H9 (cell line): ENCODE results near the gene ACADM. TPM values are rescaled to one million over a fixed set of nuclear protein-coding genes. Genes with fewer than 3 reads are reported as not detected.

Source experiments
- DNase-seq: peaks from one replicate; pipeline ENCODE4 v3.0.0-alpha.2; 2017
- H2AFZ ChIP-seq: one replicate; pipeline ENCODE4 v1.6.1; 2013; ENCODE audit warnings: mild to moderate bottlenecking, low read length, control low read depth, moderate library complexity
- H2AK5ac ChIP-seq: 2 replicates; pipeline ENCODE4 v1.6.1; 2013; ENCODE audit warnings: low read length, control low read depth, mixed read lengths; ENCODE audit not compliant: insufficient read length
- H2BK120ac ChIP-seq: one replicate; pipeline ENCODE4 v1.6.1; 2013; ENCODE audit warnings: low read depth, mild to moderate bottlenecking, low read length, control low read depth, inconsistent platforms; ENCODE audit not compliant: poor library complexity, severe bottlenecking
- H2BK12ac ChIP-seq: 2 replicates; pipeline ENCODE4 v1.6.1; 2013; ENCODE audit warnings: low read length, control low read depth, mixed read lengths, low read depth; ENCODE audit not compliant: insufficient read length
- H2BK15ac ChIP-seq: 2 replicates; pipeline ENCODE4 v1.6.1; 2013; ENCODE audit warnings: low read depth, low read length, control low read depth
- H2BK20ac ChIP-seq: one replicate; pipeline ENCODE4 v1.6.1; 2013; ENCODE audit warnings: low read depth, mild to moderate bottlenecking, low read length, control low read depth, inconsistent platforms; ENCODE audit not compliant: poor library complexity, severe bottlenecking
- H2BK5ac ChIP-seq: 2 replicates; pipeline ENCODE4 v1.6.1; 2013; ENCODE audit warnings: low read length, control low read depth, mixed read lengths; ENCODE audit not compliant: insufficient read length
- H3K14ac ChIP-seq: 2 replicates; pipeline ENCODE4 v1.6.1; 2013; ENCODE audit warnings: low read length, control low read depth; ENCODE audit not compliant: insufficient read depth
- H3K18ac ChIP-seq: 2 replicates; pipeline ENCODE4 v1.6.1; 2013; ENCODE audit warnings: low read depth, mild to moderate bottlenecking, mixed read lengths, low read length, control low read depth; ENCODE audit not compliant: insufficient read length
- H3K23ac ChIP-seq: 2 replicates; pipeline ENCODE4 v1.6.1; 2013; ENCODE audit warnings: low read length, control low read depth, mixed read lengths, low read depth; ENCODE audit not compliant: insufficient read length
- H3K23me2 ChIP-seq: 2 replicates; pipeline ENCODE4 v1.6.1; 2013; ENCODE audit warnings: low read depth, mild to moderate bottlenecking, mixed read lengths, low read length, control low read depth; ENCODE audit not compliant: insufficient read length, poor library complexity, severe bottlenecking
- H3K27ac ChIP-seq: 2 replicates; pipeline ENCODE4 v1.5.1; 2013; ENCODE audit warnings: low read length, control low read depth, mixed read lengths, low read depth; ENCODE audit not compliant: insufficient read length
- H3K27me3 ChIP-seq: 2 replicates; pipeline ENCODE4 v1.6.1; 2013; ENCODE audit warnings: low read length, control low read depth, inconsistent platforms; ENCODE audit not compliant: insufficient read depth
- H3K4ac ChIP-seq: 2 replicates; pipeline ENCODE4 v1.6.1; 2013; ENCODE audit warnings: low read depth, mild to moderate bottlenecking, control low read depth, inconsistent platforms, low read length, moderate library complexity
- H3K4me1 ChIP-seq: 2 replicates; pipeline ENCODE4 v1.6.1; 2013; ENCODE audit warnings: low read length, control low read depth, inconsistent platforms; ENCODE audit not compliant: insufficient read depth
- H3K4me2 ChIP-seq: 2 replicates; pipeline ENCODE4 v1.6.1; 2013; ENCODE audit warnings: low read length, control low read depth, mixed read lengths; ENCODE audit not compliant: insufficient read length, insufficient read depth
- H3K56ac ChIP-seq: 2 replicates; pipeline ENCODE4 v1.6.1; 2013; ENCODE audit warnings: low read depth, mild to moderate bottlenecking, mixed read lengths, low read length, control low read depth; ENCODE audit not compliant: insufficient read length
- H3K79me1 ChIP-seq: 2 replicates; pipeline ENCODE4 v1.6.1; 2013; ENCODE audit warnings: low read depth, mild to moderate bottlenecking, moderate library complexity, low read length, control low read depth, inconsistent platforms; ENCODE audit not compliant: insufficient read depth, poor library complexity, severe bottlenecking
- H3K79me2 ChIP-seq: 2 replicates; pipeline ENCODE4 v1.6.1; 2013; ENCODE audit warnings: low read length, control low read depth, inconsistent platforms; ENCODE audit not compliant: insufficient read depth
- H3K9ac ChIP-seq: 2 replicates; pipeline ENCODE4 v1.6.1; 2013; ENCODE audit warnings: low read length, control low read depth, mixed read lengths; ENCODE audit not compliant: insufficient read length; ENCODE audit errors: extremely low read depth
- H3K9me3 ChIP-seq: one replicate; pipeline ENCODE4 v1.6.1; 2013; ENCODE audit warnings: low read depth, low read length, inconsistent platforms; ENCODE audit not compliant: control insufficient read depth
- H3T11ph ChIP-seq: one replicate; pipeline ENCODE4 v1.6.1; 2013; ENCODE audit warnings: mild to moderate bottlenecking, low read length, control low read depth, inconsistent platforms
- H4K20me1 ChIP-seq: one replicate; pipeline ENCODE4 v1.6.1; 2013; ENCODE audit not compliant: control insufficient read depth, insufficient read length, insufficient read depth
- H4K5ac ChIP-seq: 2 replicates; pipeline ENCODE4 v1.6.1; 2013; ENCODE audit warnings: low read depth, mild to moderate bottlenecking, mixed read lengths, low read length, control low read depth; ENCODE audit not compliant: insufficient read length
- H4K8ac ChIP-seq: replicated peaks from 2 replicates; pipeline ENCODE4 v1.6.1; 2013; ENCODE audit warnings: low read length, control low read depth, mixed read lengths, low read depth; ENCODE audit not compliant: insufficient read length
- H4K91ac ChIP-seq: 2 replicates; pipeline ENCODE4 v1.6.1; 2013; ENCODE audit warnings: low read depth, mild to moderate bottlenecking, moderate library complexity, mixed read lengths, low read length, control low read depth; ENCODE audit not compliant: insufficient read length
- H3K27ac Mint-ChIP-seq, 3 experiments: 2 replicates in 2 of 3; 3 replicates in 1 of 3; pipeline ENCODE4 v1.8.0; 2020 to 2021; ENCODE audit warnings: mixed read lengths in 3 of 3, mild to moderate bottlenecking in 1 of 3, moderate library complexity in 1 of 3
- H3K27me3 Mint-ChIP-seq: 2 replicates; pipeline ENCODE4 v1.8.0; 2021; ENCODE audit warnings: low read depth, mild to moderate bottlenecking, moderate library complexity, mixed read lengths
- H3K36me3 Mint-ChIP-seq, 3 experiments: 2 replicates in 2 of 3; 3 replicates in 1 of 3; pipeline ENCODE4 v1.8.0; 2020 to 2021; ENCODE audit warnings: low read depth in 3 of 3, mixed read lengths in 3 of 3; ENCODE audit not compliant: insufficient read depth in 1 of 3
- H3K4me1 Mint-ChIP-seq, 2 experiments: 2 replicates each; pipeline ENCODE4 v1.8.0; 2020; ENCODE audit warnings: mixed read lengths in 2 of 2
- H3K4me3 Mint-ChIP-seq, 2 experiments: 2 replicates in 1 of 2; 3 replicates in 1 of 2; pipeline ENCODE4 v1.8.0; 2020 to 2021; ENCODE audit warnings: mild to moderate bottlenecking in 2 of 2, mixed read lengths in 2 of 2, moderate library complexity in 1 of 2
- H3K9me3 Mint-ChIP-seq, 2 experiments: 2 replicates in 1 of 2; 3 replicates in 1 of 2; pipeline ENCODE4 v1.8.0; 2020; ENCODE audit warnings: mild to moderate bottlenecking in 2 of 2, mixed read lengths in 2 of 2, moderate library complexity in 1 of 2
- CTCF ChIP-seq: fragments of 200-600 bp; sonication (generic); conservative IDR thresholded peaks from 3 replicates; pipeline ENCODE4 v1.8.0; 2021; ENCODE audit warnings: antibody characterized with exemption, mild to moderate bottlenecking
- WGBS: extraction: QIAGEN DNeasy Blood & Tissue Kit; methylation state at CpG from one replicate; pipeline ENCODE4 v1.1.7; 2013; ENCODE audit warnings: missing lambda C conversion rate, low lambda C conversion rate, mixed read lengths; ENCODE audit not compliant: insufficient read length; ENCODE audit errors: extremely low coverage; 5-methylcytosine and 5-hydroxymethylcytosine counted together
- total RNA-seq: library from RNA; stranded (reverse); gene quantifications from 2 replicates; pipeline ENCODE4 v1.2.1, GENCODE V29; 2021

ACADM gene
- total RNA-seq, 1 experiment from 2014 or later, result 51.3 TPM

- no peak overlapping the region for H2BK120ac ChIP-seq
- H3K27me3 ChIP-seq, result no peaks in the 10 kb centered on the region
- H4K8ac ChIP-seq, result no peak overlapping the region
- H2BK5ac ChIP-seq, result no peak overlapping the region
- H3K56ac ChIP-seq, result no peak overlapping the region
- H2AFZ ChIP-seq, result no peak overlapping the region
- H3K18ac ChIP-seq, result no peak overlapping the region
- peaks cover 7% of the 10 kb centered on the region for H3K23me2 ChIP-seq
- no peak overlapping the region for H3K14ac ChIP-seq
- no peak overlapping the region for H2BK20ac ChIP-seq
- H4K91ac ChIP-seq, result no peak overlapping the region
- no peaks in the 10 kb centered on the region for H4K20me1 ChIP-seq
- DNase-seq, result no peak
- Mint-ChIP-seq H3K4me1 (peaks cover 32 to 34% of the 10 kb centered on the region in 2 experiments), H3K9me3 (peaks cover 0 to 5% of the 10 kb centered on the region in 2 experiments; a peak in 2 of 5 replicates), H3K27ac (peak overlapping the region in 2 of 3 experiments; percentile 2 to 80; a peak in 2 of 7 replicates), H3K4me3 (no peak overlapping the region), H3K36me3 (peaks cover 0 to 8% (median 6%) of the 10 kb centered on the region in 3 experiments; a peak in 4 of 7 replicates), H3K27me3 (peaks cover 4% of the 10 kb centered on the region; the same call in 1 of the 2 replicates)
- no peak overlapping the region for H3K23ac ChIP-seq
- H4K5ac ChIP-seq, result no peak overlapping the region
- no peaks in the 10 kb centered on the region for H3K79me1 ChIP-seq
- H2AK5ac ChIP-seq, result no peak overlapping the region
- no peak overlapping the region for H3T11ph ChIP-seq
- no CpG with 5 or more reads among the region's 4 CpGs for WGBS
- TF ChIP-seq CTCF, result no peak
- H3K27ac ChIP-seq, result no peak overlapping the region
- H3K79me2 ChIP-seq, result peaks cover 1% of the 10 kb centered on the region; the same call in 1 of the 2 replicates
- H3K9ac ChIP-seq, result no peak overlapping the region
- H3K4me2 ChIP-seq, result no peak overlapping the region
- H3K4ac ChIP-seq, result no peak overlapping the region
- H2BK12ac ChIP-seq, result no peak overlapping the region
- no peaks in the 10 kb centered on the region for H3K9me3 ChIP-seq
- no peak overlapping the region for H2BK15ac ChIP-seq
- H3K4me1 ChIP-seq, result no peaks in the 10 kb centered on the region
Measured at GRCh38 chr1:75720325-75720724, 4.2 kb upstream of the ACADM start.
